NB4 (cell line): ENCODE results near the gene ABHD5.

Experiments used
- POLR2A ChIP-seq: IDR thresholded peaks from 2 replicates; pipeline ENCODE4 v1.6.1; 2011; ENCODE audit warnings: mild to moderate bottlenecking; ENCODE audit not compliant: insufficient read length; ENCODE audit errors: extremely low read depth
- TF ChIP-seq, protein P1 (sequence below): IDR thresholded peaks from one replicate; pipeline ENCODE4 v1.5.1; 2012; ENCODE audit warnings: low read depth, low read length

DNA sequence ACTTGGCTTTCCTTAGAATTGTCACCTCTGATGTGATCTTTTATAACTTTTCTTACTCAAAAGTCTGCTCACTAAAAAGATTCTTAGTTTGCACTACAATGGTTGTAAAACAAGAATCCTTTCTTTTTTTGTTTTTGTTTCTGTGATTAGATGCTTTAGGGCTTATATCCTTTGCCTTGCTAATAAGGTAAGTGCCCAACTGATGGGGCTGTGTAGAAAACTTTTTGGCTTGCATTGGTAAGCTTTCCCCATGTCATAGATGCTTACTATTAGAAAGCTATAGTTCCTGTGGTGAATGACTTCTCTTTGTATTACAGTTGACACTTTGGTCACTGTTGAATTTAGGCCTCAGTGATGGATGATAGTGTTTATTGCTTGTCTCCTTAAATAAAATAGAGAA, 5.1 kb downstream of the ABHD5 start:
- TF ChIP-seq, protein P1, sequence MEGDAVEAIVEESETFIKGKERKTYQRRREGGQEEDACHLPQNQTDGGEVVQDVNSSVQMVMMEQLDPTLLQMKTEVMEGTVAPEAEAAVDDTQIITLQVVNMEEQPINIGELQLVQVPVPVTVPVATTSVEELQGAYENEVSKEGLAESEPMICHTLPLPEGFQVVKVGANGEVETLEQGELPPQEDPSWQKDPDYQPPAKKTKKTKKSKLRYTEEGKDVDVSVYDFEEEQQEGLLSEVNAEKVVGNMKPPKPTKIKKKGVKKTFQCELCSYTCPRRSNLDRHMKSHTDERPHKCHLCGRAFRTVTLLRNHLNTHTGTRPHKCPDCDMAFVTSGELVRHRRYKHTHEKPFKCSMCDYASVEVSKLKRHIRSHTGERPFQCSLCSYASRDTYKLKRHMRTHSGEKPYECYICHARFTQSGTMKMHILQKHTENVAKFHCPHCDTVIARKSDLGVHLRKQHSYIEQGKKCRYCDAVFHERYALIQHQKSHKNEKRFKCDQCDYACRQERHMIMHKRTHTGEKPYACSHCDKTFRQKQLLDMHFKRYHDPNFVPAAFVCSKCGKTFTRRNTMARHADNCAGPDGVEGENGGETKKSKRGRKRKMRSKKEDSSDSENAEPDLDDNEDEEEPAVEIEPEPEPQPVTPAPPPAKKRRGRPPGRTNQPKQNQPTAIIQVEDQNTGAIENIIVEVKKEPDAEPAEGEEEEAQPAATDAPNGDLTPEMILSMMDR, result no peak
- TF ChIP-seq POLR2A, result no peak
